Gastroesophageal sphincter (tissue), 3 donors: ENCODE results near the gene GRK5.

Source experiments
- CTCF ChIP-seq, 4 experiments: fragments of 200-600 bp in 2 of 4; fragments of 450-650 bp in 2 of 4; sonication (generic) in 1 of 4; IDR thresholded peaks; one replicate each; pipeline ENCODE4 v1.5.1; 2017 to 2019; ENCODE audit warnings: antibody characterized with exemption in 4 of 4, mild to moderate bottlenecking in 2 of 4, moderate library complexity in 2 of 4
- EP300 ChIP-seq: sonication (generic); formaldehyde crosslinking; IDR thresholded peaks from one replicate; pipeline ENCODE4 v1.6.1; 2017; ENCODE audit warnings: antibody characterized with exemption, mild to moderate bottlenecking
- POLR2A ChIP-seq, 2 donors: fragments of 450-650 bp; IDR thresholded peaks; one replicate each; pipeline ENCODE4 v1.6.1; 2017; ENCODE audit warnings: antibody characterized with exemption in 2 of 2, mild to moderate bottlenecking in 2 of 2, moderate library complexity in 1 of 2
- POLR2AphosphoS5 ChIP-seq: sonication (generic); formaldehyde crosslinking; IDR thresholded peaks from one replicate; pipeline ENCODE4 v1.6.1; 2017; ENCODE audit warnings: antibody characterized with exemption

DNA sequence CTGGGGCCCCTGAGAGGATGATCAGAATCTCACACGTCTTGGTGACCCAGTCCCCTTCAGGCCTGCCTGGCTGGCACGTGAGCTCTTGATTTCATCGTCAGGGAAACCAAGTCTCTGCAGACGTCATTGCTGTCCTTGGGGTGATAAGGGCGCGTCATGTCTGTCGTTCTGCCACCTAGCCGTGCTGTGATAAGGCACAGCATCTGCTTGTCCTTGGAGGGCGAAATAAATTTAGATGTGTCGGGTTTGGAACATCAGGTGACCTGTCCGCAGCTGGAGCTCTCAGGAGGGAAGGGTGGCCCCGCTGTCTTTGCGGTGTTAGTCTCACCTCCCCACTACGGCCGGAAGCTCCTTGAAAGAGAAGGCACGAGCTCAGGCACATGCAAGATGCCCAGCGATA, 129.2 kb downstream of the GRK5 start:
- no peak for TF ChIP-seq CTCF (IDR thresholded peaks at IDR 0.05)
- TF ChIP-seq EP300, result no peak
- TF ChIP-seq POLR2A (IDR thresholded peaks at IDR 0.05), result no peak
- TF ChIP-seq POLR2AphosphoS5, result no peak
